Stimulated activated CD8-positive, alpha-beta memory T cell treated with anti-CD3 and anti-CD28 coated beads, Interleukin-15, amount 100 ng/mL, for 4 hours (primary cell): ENCODE measurements around the gene HOXA9.

Source experiments
- DNase-seq, 2 donors: peaks; one replicate each; pipeline ENCODE4 v3.0.0-alpha.2; 2020; ENCODE audit warnings: low read depth in 2 of 2

HOXA9 gene

GRCh38 chr7:27126596-27127327 is 38.6 kb downstream of the HOXA9 start:
- DNase-seq: no peak

- DNase-seq: no peak
Observed at GRCh38 chr7:27125986-27126394, 39.3 kb downstream of the HOXA9 start.

GRCh38 chr7:27124902-27125689 is 40.2 kb downstream of the HOXA9 start:
- no peak for DNase-seq

- no peak for DNase-seq
Observed at GRCh38 chr7:27124096-27124901, 41.0 kb downstream of the HOXA9 start.

- DNase-seq: no peak
Observed at GRCh38 chr7:27123477-27124053, 41.8 kb downstream of the HOXA9 start.

GRCh38 chr7:27123007-27123476 is 42.3 kb downstream of the HOXA9 start:
- no peak for DNase-seq

GRCh38 chr7:27122077-27122910 is 43.0 kb downstream of the HOXA9 start:
- no peak for DNase-seq

- DNase-seq: no peak
Observed at GRCh38 chr7:27121684-27122076, 43.7 kb downstream of the HOXA9 start.

- no peak for DNase-seq
Observed at GRCh38 chr7:27119412-27119911, 45.9 kb downstream of the HOXA9 start.

- no peak for DNase-seq
Observed at GRCh38 chr7:27118580-27118979, 46.8 kb downstream of the HOXA9 start.

GRCh38 chr7:27117887-27118491 is 47.3 kb downstream of the HOXA9 start:
- DNase-seq: no peak

- DNase-seq: no peak
Observed at GRCh38 chr7:27116962-27117886, 48.1 kb downstream of the HOXA9 start.

GRCh38 chr7:27116031-27116961 is 49.0 kb downstream of the HOXA9 start:
- DNase-seq: no peak

GRCh38 chr7:27115221-27116026 is 49.9 kb downstream of the HOXA9 start:
- no peak for DNase-seq

- DNase-seq: no peak
Observed at GRCh38 chr7:27114881-27115220, 50.5 kb downstream of the HOXA9 start.

GRCh38 chr7:27113991-27114769 is 51.2 kb downstream of the HOXA9 start:
- no peak for DNase-seq
